Measurements from ENCODE around the gene PAIP2. TPM values are rescaled to one million over a fixed set of nuclear protein-coding genes. Genes with fewer than 3 reads are reported as not detected.

Gene PAIP2
- total RNA-seq, 1 experiment from 2014 or later, result 95.0 TPM

DNA sequence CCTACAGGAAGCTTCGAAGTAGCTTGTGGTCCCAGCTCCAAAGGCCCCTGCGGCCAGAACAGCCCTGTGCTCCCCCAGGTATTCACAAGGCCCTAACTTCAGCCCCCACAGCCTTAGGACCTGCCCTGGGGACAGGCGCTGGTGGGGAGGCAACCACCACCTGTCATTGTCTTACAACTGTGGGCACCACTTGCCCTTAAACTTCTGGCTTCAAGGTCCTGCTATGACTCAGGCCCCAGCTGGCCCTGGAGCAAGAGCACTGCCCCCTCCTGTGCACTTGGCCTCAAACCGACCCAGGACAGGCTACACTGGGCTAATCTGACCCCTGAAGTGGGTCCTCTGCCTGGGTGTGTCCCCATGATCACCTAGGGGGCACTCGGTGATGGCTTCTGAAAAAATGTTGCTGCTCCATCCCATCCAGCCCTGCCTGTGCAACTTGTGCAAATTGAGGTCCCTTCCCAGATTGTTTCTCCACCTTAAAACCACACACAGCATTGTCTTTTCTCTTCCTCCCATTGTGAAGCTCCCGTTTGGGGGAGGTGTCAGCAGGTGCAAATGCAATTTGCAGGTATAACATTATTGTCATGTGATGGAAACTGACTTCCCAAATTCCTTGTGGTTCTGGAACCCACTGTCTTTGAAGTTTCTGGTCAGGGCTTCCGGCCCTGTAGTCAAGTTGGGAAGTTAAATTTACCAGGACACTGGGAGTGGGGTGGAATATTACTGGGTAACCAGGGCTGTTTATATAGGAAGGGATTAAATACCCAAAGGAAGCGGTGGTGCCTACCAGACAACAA, 54.4 kb downstream of the PAIP2 start:
- no peak overlapping the region for H3K27ac ChIP-seq (ENCODE audit: low read depth, low read length, poor library complexity, severe bottlenecking)
- intact Hi-C loops (cut with micrococcal nuclease; ENCODE audit: unreplicated experiment), result no loop called here
- no peaks in the 10 kb centered on the region for H3K36me3 ChIP-seq (ENCODE audit: insufficient read depth, low read length, poor library complexity, severe bottlenecking)
- ChIA-PET POLR2A (ENCODE audit: low non-redundant PET) (interaction anchor here (0.6 kb wide), 1 partner anchor 1064 kb away, joined by 3 read pairs; the partner anchor contains the start of gene CDC25C), CTCF (no interaction called here)
- peaks cover 12% of the 10 kb centered on the region for H3K4me1 ChIP-seq (ENCODE audit: insufficient read depth, low read length, poor library complexity, severe bottlenecking)
- no peaks in the 10 kb centered on the region for H3K9me3 ChIP-seq (ENCODE audit: low read depth, low read length, poor library complexity, severe bottlenecking)
- no peak for DNase-seq (ENCODE audit: low spot score)
- TF ChIP-seq EZH2 (IDR thresholded peaks at IDR 0.05; ENCODE audit: borderline replicate concordance, low read depth, low read length, poor library complexity, severe bottlenecking), result no peak
- no peak for TF ChIP-seq CTCF (conservative IDR thresholded peaks at IDR 0.05; ENCODE audit: low read depth, low read length)
- H3K27me3 ChIP-seq (replicated peaks; ENCODE audit: insufficient read depth, low read depth, low read length, poor library complexity), result peaks cover 14% of the 10 kb centered on the region
- no TSS peak for BruUV-seq (replicated peaks)
- no peak overlapping the region for H3K4me3 ChIP-seq (ENCODE audit: low read depth, low read length, poor library complexity, severe bottlenecking)

GRCh38 chr5:139396691-139397090, 55.0 kb downstream of the PAIP2 start:
- Histone ChIP-seq H3K27ac (ENCODE audit: low read depth, low read length, poor library complexity, severe bottlenecking) (no peak overlapping the region), H3K36me3 (ENCODE audit: insufficient read depth, low read length, poor library complexity, severe bottlenecking) (no peaks in the 10 kb centered on the region), H3K4me3 (ENCODE audit: low read depth, low read length, poor library complexity, severe bottlenecking) (no peak overlapping the region), H3K27me3 (replicated peaks; ENCODE audit: insufficient read depth, low read depth, low read length, poor library complexity) (peaks cover 14% of the 10 kb centered on the region), H3K4me1 (ENCODE audit: insufficient read depth, low read length, poor library complexity, severe bottlenecking) (peaks cover 12% of the 10 kb centered on the region), H3K9me3 (ENCODE audit: low read depth, low read length, poor library complexity, severe bottlenecking) (no peaks in the 10 kb centered on the region)
- no TSS peak for BruUV-seq (replicated peaks)
- ChIA-PET CTCF (no interaction called here), POLR2A (ENCODE audit: low non-redundant PET) (no interaction called here)
- DNase-seq (ENCODE audit: low spot score), result no peak
- no peak for TF ChIP-seq CTCF (conservative IDR thresholded peaks at IDR 0.05; ENCODE audit: low read depth, low read length)
- no peak for TF ChIP-seq EZH2 (IDR thresholded peaks at IDR 0.05; ENCODE audit: borderline replicate concordance, low read depth, low read length, poor library complexity, severe bottlenecking)
- intact Hi-C loops (cut with micrococcal nuclease; ENCODE audit: unreplicated experiment), result no loop called here

- ChIA-PET CTCF (no interaction called here), POLR2A (ENCODE audit: low non-redundant PET) (no interaction called here)
- DNase-seq (ENCODE audit: low spot score), result no peak
- no peaks in the 10 kb centered on the region for H3K9me3 ChIP-seq (ENCODE audit: low read depth, low read length, poor library complexity, severe bottlenecking)
- H3K4me1 ChIP-seq (ENCODE audit: insufficient read depth, low read length, poor library complexity, severe bottlenecking), result peaks cover 9% of the 10 kb centered on the region
- BruUV-seq (replicated peaks), result no TSS peak
- H3K4me3 ChIP-seq (ENCODE audit: low read depth, low read length, poor library complexity, severe bottlenecking), result no peak overlapping the region
- H3K36me3 ChIP-seq (ENCODE audit: insufficient read depth, low read length, poor library complexity, severe bottlenecking), result no peaks in the 10 kb centered on the region
- peaks cover 13% of the 10 kb centered on the region for H3K27me3 ChIP-seq (replicated peaks; ENCODE audit: insufficient read depth, low read depth, low read length, poor library complexity)
- no peak overlapping the region for H3K27ac ChIP-seq (ENCODE audit: low read depth, low read length, poor library complexity, severe bottlenecking)
- TF ChIP-seq EZH2 (IDR thresholded peaks at IDR 0.05; ENCODE audit: borderline replicate concordance, low read depth, low read length, poor library complexity, severe bottlenecking), result no peak
- no peak for TF ChIP-seq CTCF (conservative IDR thresholded peaks at IDR 0.05; ENCODE audit: low read depth, low read length)
- intact Hi-C loops (cut with micrococcal nuclease; ENCODE audit: unreplicated experiment), result no loop called here
Measured at GRCh38 chr5:139397921-139398320, 56.3 kb downstream of the PAIP2 start.

Measured in A673 (cell line).